ENCODE results near the gene SLC15A4. TPM values are rescaled to one million over a fixed set of nuclear protein-coding genes. Genes with fewer than 3 reads are reported as not detected.
"Not testable (repeated sequence)": the region's sequence is repeated elsewhere in the genome, so short reads cannot be mapped to it uniquely, and the experiment has no call there.

SLC15A4 gene
- total and polyA plus RNA-seq, 10 donors = 19.0 to 92.4 (median 43.5) TPM

DNA sequence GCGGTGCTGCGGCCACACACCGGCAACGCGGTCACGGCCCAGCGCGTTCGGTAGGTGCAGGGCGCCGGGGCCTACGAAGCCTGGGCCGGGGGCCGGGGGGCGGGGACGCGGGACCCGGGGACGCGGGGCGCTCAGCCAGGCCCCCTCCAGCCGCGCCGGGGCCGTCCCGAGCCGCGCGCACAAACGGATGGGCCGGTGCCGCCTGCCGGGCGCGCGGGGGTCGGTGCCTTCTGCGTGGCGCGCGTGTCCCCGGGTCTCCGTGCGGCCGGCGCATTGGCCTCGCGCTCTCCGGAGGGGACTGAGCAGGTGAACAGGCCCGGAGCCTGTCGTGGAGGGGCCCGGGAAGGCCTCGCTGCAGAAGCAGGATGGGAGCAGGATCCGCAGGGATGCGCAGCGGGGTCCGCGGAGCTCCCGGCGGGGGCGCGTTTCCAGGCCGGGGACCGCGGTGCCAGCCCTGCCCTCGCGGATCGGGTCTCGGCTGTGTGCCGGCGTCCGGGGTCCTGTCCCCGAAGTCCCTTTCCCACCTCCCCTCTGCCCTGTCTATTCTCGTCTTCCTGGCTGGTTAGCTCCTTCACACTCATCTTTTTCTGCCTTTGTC is 29.9 kb upstream of the SLC15A4 start:
- TF ChIP-seq POLR2A (IDR thresholded peaks at IDR 0.05) (no peak), CTCF (IDR thresholded peaks at IDR 0.05 in 8 of 11, conservative IDR thresholded peaks at IDR 0.05 in 3 of 11) (no peak), POLR2AphosphoS5 (IDR thresholded peaks at IDR 0.05) (no peak)
- peaks cover 0 to 36% (median 6%) of the 10 kb centered on the region in 6 donors for H3K4me1 ChIP-seq
- H3K4me3 ChIP-seq = peak overlapping the region in 7 of 8 donors; percentile 20 to 71 (median 32)
- 1 to 5% (median 2%) methylated on average over 31 to 74 of the region's 74 CpGs for WGBS, 5 donors
- H3K27me3 ChIP-seq (replicated peaks in 1 of 7) = peaks cover 0 to 64% (median 35%) of the 10 kb centered on the region in 7 donors
- peak; percentile 82 for DNase-seq
- H3K36me3 ChIP-seq = no peaks in the 10 kb centered on the region
- intact Hi-C loops (cut with DNase I; ENCODE audit: low total_unique reads) = no loop called here
- no peaks in the 10 kb centered on the region for H3K9me3 ChIP-seq
- H3K27ac ChIP-seq = peak overlapping the region in 7 of 8 donors; percentile 69 to 96 (median 84)

GRCh38 chr12:128852885-128853599 is 29.3 kb upstream of the SLC15A4 start, which contains the start of gene GLT1D1:
Gene GLT1D1 (plus strand): TSS chr12:128853478. CDS start chr12:128853582, 104 bp downstream.
- Histone ChIP-seq H3K36me3 (no peaks in the 10 kb centered on the region), H3K27me3 (replicated peaks in 1 of 7) (peaks cover 0 to 64% (median 35%) of the 10 kb centered on the region in 7 donors), H3K27ac (peak within 1 kb of the TSS in 7 of 8 donors; percentile 69 to 96 (median 84)), H3K4me1 (peaks cover 0 to 36% (median 6%) of the 10 kb centered on the region in 6 donors), H3K4me3 (peak within 1 kb of the TSS in 7 of 8 donors; percentile 20 to 71 (median 32)), H3K9me3 (no peaks in the 10 kb centered on the region)
- no peak for TF ChIP-seq POLR2A (IDR thresholded peaks at IDR 0.05)
- no peak for TF ChIP-seq POLR2AphosphoS5 (IDR thresholded peaks at IDR 0.05)
- no peak for TF ChIP-seq CTCF (IDR thresholded peaks at IDR 0.05 in 8 of 11, conservative IDR thresholded peaks at IDR 0.05 in 3 of 11)
- intact Hi-C loops (cut with DNase I; ENCODE audit: low total_unique reads) = no loop called here
- DNase-seq = peak; percentile 90
- WGBS, 5 donors = 20 to 61% (median 43%) methylated on average over 16 to 56 of the region's 56 CpGs

DNA sequence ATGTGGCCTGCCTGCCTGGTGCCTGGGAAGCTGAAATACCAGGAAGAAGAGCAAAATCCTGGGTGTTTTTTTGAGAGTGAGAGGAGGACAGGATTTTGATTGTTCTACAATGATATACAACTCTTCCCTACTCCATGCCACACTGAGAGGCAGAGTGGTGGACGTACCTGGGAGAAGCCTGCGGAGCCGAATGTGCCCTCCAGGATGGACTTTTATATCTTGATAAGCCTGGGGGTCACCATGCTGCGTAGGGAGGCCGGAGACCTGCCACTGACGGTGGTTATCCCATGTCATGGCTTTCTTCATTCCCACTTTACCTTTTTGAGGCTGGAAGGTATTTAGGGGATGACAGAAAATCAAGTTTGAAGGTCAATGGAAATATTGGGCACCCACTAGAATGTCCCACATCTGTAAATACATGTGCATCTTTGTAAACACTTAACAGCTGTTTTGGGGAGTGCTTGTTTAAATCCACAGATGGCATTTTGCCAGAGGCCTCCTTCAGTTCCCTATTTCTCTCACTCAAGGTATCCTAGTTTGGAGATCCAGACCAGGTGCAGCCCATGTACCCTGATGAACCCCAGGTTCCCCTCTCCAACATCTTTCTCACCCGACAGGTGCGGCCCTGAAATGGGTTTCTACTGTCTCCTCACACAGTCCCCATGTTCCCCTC is 28.4 kb upstream of the SLC15A4 start:
- Histone ChIP-seq H3K27ac (peak overlapping the region in 5 of 8 donors; percentile 62 to 96 (median 89)), H3K36me3 (no peaks in the 10 kb centered on the region), H3K4me1 (peaks cover 0 to 36% (median 6%) of the 10 kb centered on the region in 6 donors), H3K9me3 (no peaks in the 10 kb centered on the region), H3K4me3 (peak overlapping the region in 3 of 8 donors; percentile 40 to 71 (median 46)), H3K27me3 (replicated peaks in 1 of 7) (peaks cover 0 to 64% (median 35%) of the 10 kb centered on the region in 7 donors)
- TF ChIP-seq POLR2AphosphoS5 (IDR thresholded peaks at IDR 0.05) = no peak
- no peak for TF ChIP-seq POLR2A (IDR thresholded peaks at IDR 0.05)
- TF ChIP-seq CTCF (IDR thresholded peaks at IDR 0.05 in 8 of 11, conservative IDR thresholded peaks at IDR 0.05 in 3 of 11) = no peak
- peak; percentile 61 for DNase-seq
- intact Hi-C loops (cut with DNase I; ENCODE audit: low total_unique reads) = no loop called here
- 74 to 88% (median 81%) methylated on average over 8 of the region's 8 CpGs for WGBS, 5 donors

GRCh38 chr12:128851429-128851828 is 27.7 kb upstream of the SLC15A4 start:
- H3K9me3 ChIP-seq; H3K36me3 ChIP-seq; intact Hi-C loops (cut with DNase I; ENCODE audit: low total_unique reads); H3K4me3 ChIP-seq: not testable (repeated sequence)
- 69 to 90% (median 82%) methylated on average over 7 of the region's 7 CpGs for WGBS, 5 donors
- peak; percentile 29 for DNase-seq
- H3K27me3 ChIP-seq (replicated peaks in 1 of 7) = peaks cover 0 to 60% (median 35%) of the 10 kb centered on the region in 7 donors
- H3K4me1 ChIP-seq = peaks cover 0 to 28% (median 6%) of the 10 kb centered on the region in 6 donors
- H3K27ac ChIP-seq = peak overlapping the region in 3 of 8 donors; percentile 89 to 96 (median 92)

Data from spleen (tissue), 11 donors.